ENCODE data around the gene NAGLU. TPM values are rescaled to one million over a fixed set of nuclear protein-coding genes. Genes with fewer than 3 reads are reported as not detected.
A peak's percentile ranks its signal among the peaks of the same experiment; 100 is the strongest.
"Not testable (repeated sequence)": the region's sequence is repeated elsewhere in the genome, so short reads cannot be mapped to it uniquely, and the experiment has no call there.

NAGLU gene
- total RNA-seq, 1 donor from 2014 or later, result 31.9 TPM

DNA sequence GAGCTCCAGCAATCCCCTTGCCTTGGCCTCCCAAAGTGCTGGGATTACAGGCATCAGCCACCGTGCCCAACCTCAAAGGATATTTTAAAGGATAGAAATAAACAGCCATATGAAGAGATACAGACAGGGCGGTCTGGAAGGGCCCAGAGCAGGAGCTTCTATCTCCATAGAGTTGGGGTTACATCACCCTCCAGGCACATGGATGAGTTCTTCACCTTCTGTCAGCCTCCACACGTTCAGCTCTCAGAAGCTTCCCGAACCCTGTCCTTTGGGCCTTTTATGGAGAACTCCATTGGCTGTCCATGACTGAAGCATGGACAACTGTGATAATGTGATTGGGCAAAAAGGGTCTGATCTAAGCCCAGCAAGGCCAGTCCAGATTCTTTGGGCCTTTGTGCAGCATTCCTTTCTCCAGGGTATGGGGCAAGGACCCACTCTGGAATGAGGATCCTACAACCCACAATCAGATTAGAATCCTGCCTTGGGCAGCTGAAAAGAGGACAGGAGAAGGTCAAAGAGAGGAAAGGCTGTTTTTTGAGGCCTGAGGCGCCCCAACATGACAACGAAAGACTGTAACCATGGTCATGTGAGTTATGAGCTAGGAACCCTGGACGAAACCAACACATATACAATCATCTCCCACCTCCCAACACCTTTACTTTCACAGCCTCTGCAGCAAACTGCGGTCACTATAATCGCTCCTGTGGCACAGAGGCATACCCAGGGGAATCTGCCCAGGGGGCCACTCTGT lies 9.9 kb downstream of the NAGLU start:
- not testable (repeated sequence) for DNase-seq

DNA sequence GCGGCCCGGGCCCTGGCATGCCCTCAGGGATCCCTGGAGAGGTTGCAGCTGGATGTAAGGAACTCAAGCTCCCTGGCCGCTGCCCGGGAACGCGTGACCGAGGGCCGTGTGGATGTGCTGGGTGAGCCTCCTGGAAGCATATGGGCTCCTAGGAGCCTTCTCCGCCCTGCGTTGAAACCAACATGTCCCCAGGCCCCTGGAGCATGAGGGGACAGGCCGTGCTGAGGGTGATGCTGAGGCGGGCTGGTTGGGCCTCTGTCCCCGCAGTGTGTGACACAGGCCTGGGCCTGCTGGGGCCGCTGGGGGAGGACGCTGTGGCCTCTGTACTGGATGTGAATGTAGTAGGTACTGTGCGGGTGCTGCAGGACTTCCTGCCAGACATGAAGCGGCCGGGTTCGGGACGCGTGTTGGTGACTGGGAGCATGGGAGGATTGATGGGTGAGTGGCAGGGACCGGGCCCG lies 11.0 kb downstream of the NAGLU start:
- DNase-seq, result no peak

DNA sequence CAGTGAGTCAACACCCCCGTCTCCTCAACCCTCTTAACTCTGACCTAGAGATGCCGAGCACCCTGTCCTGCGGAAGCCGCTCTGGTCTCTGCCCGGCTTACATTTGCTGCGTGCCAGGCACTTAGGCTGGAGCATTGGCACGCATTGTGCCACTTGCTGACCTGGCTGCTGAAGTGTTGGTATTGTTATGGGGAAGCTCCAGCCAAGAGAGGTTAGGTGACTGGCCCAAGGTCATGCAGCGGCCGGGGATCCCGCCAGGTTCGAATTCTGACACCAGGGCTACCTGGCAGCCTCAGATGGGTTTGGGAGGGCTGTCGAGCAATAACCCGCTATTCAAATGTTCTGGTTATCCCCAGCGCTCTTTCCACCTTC lies 11.6 kb downstream of the NAGLU start:
- no peak for DNase-seq

DNA sequence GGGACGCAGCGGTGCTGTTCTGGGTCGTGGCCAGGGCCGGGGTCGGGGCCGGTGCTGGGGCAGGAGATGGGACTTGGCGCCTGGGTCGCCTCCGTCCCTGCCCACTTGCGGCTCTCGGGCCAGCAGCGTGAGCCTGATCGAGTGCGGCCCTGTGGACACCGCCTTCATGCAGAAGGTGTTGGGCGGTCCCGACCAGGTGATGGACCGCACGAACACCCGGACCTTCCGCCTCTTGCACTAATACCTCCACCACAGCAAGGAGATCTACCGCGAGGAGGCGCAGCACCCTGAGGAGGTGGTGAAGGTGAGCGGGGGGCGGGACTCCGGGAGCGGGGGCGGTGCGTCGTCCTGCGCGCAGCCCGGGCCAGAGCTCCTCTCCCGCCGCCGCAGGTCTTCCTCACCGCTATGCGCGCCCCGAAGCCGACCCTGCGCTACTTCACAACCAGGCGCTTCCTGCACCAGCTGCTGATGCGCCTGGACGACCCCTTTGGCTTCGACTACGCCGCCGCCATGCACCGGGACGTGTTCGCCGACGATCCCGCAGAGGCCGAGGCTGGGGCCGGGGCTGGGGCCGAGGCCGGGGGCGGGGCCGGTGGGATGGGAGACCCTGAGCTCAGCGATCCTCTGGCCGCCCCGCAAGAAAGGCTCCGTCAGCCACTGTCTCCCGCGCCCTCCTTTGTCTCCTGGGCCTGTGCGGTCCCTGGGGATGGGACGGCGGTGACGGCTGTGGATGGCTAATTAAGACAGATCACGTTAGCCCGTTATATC lies 12.2 kb downstream of the NAGLU start:
- DNase-seq, result peak; percentile 75

DNA sequence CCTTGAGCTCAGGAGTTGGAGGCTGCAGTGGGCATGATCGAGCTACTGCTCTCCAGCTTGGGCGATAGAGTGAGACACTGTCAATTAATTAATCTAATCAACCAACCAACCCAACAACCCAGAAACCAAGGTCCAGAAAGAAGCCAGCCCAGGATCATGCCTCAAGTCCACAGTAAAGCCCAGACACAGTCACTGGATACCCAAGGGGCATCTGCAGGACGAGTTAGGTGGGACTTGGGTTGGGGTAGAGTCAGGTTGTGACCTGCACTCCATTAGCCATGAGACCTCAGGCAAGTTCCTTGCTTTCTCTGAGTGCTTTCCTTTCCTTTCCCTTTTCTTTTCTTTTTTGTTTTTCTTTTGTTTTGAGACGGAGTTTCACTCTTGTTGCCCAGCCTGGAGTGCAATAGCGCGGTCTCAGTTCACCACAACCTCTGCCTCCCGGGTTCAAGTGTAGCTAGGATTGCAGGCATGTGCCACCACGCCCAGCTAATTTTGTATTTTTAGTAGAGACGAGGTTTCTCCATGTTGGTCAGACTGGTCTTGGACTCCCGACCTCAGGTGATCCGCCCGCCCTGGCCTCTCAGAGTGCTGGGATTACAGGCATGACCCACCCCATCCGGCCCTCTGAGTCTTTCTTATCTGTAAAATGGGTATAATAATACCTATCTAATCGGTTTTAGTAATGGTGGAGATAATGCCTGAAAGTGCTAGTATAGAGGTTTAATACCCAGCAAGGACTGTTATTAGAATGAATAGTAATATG lies 13.1 kb downstream of the NAGLU start:
- no peak for DNase-seq

DNA sequence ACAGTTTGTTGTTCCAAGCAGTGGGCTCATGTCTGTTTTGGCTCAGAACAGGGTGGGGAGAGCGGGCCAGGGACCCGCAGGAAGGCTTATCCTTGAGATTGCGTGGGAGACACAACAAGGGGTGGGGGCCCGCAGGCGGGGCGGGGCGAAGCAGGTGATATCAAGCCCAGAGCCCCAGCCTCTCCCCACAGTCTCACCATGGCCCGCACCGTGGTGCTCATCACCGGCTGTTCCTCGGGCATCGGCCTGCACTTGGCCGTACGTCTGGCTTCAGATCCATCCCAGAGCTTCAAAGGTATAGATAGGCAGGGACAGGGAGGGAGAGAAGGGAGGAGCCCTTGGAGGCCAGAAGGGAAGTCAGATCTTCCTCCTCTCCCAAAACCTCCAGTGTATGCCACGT lies 16.7 kb downstream of the NAGLU start, which contains the start of gene HSD17B1:
TSS of gene HSD17B1 (plus strand) at position 188 of the 400 bp plus-strand sequence. CDS start at position 199, 11 bp downstream.
- not testable (repeated sequence) for DNase-seq

DNA sequence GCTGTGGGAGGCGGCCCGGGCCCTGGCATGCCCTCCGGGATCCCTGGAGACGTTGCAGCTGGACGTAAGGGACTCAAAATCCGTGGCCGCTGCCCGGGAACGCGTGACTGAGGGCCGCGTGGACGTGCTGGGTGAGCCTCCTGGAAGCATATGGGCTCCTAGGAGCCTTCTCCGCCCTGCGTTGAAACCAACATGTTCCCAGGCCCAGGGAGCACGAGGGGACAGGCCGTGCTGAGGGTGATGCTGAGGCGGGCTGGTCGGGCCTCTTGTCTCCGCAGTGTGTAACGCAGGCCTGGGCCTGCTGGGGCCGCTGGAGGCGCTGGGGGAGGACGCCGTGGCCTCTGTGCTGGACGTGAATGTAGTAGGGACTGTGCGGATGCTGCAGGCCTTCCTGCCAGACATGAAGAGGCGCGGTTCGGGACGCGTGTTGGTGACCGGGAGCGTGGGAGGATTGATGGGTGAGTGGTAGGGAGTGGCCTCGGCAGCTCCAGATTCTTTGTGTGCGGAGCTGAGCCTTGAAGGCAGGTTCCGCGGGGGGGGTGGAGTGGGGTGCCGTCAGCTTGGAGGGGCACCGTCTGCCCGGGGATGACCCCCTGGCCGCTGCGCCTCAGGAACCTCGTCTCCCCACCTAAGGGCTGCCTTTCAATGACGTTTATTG lies 17.2 kb downstream of the NAGLU start:
- no peak for DNase-seq

DNA sequence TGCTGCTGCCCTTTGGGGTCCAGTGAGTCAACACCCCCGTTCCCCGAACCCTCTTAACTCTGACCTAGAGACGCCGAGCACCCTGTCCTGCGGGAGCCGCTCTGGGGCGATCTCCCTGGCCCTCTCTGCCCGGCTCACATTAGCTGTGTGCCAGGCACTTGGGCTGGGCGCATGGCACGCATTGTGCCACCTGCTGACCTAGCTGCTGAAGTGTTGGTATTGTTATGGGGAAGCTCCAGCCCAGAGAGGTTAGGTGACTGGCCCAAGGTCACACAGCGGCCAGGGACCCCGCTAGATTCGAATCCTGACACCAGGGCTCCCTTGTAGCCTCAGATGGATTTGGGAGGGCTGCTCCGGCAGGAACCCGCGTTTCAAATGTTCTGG lies 17.8 kb downstream of the NAGLU start:
- no peak for DNase-seq

DNA sequence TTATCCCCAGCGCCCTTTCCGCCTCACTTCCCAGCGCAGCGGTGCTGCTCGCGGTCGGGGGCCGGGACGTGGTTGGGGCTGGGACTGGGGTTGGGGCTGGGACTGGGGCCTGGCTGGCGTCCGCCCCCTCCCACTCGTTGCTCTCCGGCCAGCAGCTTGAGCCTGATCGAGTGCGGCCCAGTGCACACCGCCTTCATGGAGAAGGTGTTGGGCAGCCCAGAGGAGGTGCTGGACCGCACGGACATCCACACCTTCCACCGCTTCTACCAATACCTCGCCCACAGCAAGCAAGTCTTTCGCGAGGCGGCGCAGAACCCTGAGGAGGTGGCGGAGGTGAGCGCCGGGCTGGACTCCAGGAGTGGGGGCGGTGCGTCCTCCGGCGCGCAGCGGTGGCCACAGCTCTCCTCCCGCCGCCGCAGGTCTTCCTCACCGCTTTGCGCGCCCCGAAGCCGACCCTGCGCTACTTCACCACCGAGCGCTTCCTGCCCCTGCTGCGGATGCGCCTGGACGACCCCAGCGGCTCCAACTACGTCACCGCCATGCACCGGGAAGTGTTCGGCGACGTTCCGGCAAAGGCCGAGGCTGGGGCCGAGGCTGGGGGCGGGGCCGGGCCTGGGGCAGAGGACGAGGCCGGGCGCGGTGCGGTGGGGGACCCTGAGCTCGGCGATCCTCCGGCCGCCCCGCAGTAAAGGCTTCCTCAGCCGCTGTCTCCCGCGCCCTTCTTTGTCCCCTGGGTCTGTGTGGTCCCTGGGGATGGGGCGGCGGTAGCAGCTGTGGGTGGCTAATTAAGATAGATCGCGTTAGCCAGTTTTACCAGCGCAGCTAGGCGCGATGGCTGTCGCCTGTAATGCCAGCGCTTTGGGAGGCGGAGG lies 18.4 kb downstream of the NAGLU start:
- peak; percentile 94 for DNase-seq

DNA sequence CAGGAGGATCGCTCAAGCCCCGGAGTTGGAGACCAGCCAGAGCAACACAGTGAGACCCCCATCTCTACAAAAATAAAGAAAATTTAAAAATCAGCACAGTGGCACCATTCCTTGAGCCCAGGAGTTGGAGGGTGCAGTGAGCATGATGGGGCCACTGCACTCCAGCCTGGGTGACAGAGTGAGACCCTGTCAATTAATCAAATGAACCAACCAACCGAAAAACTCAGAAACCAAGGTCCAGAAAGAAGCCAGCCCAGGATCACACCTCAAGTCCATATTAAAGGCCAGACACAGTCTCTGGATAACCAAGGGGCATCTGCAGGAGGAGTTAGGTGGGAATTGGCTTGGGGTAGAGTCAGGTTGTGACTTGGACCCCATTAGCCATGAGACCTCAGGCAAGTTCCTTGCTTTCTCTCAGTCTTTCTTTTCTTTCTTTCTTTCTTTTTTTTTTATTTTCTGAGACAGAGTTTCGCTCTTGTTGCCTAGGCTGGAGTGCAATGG lies 19.1 kb downstream of the NAGLU start:
- DNase-seq, result no peak

DNA sequence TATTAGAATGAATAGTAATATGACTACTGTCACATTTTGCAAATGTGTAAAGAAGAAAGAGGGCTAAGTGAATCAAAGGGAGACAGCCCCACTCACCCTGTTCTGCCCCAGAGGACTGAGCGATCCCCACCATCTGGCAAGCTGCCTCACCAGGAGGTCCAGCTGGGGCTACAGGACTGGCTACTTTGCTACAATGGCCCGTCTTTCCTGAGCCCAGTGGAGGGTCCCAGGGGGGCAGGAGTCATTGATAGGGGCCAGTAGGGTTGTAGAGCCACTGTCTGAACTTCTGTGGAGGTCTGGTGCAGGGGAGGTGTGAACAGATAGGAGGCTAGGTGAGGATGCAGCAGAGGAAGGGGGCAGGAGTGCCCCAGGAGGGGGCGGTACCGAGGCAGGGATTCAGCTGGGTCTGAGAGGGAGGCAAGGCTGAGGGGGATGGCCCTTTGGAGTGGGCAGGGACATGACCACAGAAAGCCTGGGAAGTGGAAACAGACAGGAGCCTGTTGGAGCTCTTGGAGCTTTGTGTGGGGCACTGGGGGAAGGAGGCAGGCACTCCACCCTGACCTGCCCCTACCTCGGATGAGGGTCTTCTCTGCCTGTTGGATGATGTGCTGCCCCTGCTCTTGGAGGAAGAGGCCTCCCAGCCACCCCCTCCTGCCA lies 20.0 kb downstream of the NAGLU start:
- DNase-seq, result not testable (repeated sequence)

DNA sequence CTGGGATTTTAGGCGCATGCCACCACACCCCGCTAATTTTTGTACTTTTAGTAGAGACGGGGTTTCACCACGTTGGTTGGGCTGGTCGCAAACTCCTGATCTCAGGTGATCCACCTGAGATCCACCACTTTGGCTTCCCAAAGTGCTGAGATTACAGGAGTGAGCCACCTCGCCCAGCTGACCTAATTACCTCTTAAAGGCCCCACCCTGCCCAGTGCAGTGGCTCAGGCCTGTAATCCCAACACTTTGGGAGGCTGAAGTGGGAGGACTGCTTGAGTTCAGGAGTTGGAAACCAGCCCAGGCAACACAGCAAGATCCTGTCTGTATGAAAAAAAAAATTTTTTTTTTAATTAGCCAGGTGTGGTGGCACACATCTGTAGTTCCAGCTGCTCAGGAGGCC lies 23.0 kb downstream of the NAGLU start:
- no peak for DNase-seq

DNA sequence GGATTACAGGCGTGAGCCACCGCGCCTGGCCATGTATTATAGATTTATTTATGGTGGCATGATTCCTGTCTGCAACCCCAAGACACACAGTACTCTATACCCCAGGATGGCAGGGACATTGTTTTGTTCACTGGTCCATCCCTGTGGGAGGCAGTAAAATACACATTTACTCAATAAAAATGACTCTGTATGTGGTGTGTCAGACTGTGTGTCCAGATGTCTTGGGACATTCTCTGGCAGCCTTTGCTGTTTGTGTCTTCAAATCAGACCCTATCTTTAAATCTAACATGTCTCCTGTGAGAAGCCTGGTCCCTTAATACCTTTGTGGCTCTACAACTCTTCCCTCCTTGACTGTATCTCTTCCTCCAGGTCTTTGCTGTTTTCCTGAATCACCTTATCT lies 24.2 kb downstream of the NAGLU start:
- no peak for DNase-seq

DNA sequence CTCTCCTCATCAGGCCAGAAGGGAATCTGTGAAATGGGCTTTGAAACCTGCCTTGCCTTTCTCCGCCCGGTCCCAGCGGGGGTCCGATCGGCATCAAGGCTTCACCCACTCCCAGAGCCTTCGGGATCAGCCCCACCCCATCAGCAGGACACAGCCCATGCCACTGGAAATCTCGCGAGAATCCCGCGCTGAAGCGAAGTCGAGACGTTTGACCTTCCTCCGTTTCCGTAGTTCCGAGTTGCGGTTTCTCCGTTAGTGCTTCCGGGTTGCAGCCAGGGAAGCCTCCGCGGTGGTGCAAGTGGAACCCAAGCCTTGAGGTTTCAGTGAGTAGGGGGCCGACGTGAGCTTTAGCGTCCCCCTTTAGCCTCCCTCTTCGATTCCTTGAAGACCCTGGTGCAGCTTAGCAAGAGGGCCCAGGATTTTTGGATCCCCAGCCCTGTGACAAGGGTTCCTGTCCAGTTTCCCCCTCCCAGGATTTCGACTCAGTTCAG lies 25.9 kb downstream of the NAGLU start, which contains the start of gene COASY:
TSS of gene COASY (plus strand) at position 252 of the 491 bp plus-strand sequence. CDS start 475 bp downstream, outside the sequence.
- peak; percentile 99 for DNase-seq

DNA sequence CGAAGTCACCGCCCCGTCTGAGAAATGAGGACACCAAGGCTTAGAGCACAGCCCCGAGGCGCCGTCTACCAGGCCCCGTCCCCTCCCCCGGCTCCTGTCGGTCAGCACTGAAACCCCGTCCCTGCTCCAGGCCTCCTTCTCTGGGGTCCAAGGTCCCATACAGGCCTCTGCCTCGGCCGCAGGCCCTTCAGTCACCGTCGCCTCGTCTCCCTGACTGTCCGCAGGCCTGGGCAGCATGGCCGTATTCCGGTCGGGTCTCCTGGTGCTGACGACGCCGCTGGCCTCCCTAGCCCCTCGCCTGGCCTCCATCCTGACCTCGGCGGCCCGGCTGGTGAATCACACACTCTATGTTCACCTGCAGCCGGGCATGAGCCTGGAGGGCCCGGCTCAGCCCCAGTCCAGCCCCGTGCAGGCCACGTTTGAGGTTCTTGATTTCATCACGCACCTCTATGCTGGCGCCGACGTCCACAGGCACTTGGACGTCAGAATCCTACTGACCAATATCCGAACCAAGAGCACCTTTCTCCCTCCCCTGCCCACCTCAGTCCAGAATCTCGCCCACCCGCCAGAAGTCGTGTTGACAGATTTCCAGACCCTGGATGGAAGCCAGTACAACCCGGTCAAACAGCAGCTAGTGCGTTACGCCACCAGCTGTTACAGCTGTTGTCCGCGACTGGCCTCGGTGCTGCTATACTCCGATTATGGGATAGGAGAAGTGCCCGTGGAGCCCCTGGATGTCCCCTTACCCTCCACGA lies 26.5 kb downstream of the NAGLU start:
- no peak for DNase-seq

DNA sequence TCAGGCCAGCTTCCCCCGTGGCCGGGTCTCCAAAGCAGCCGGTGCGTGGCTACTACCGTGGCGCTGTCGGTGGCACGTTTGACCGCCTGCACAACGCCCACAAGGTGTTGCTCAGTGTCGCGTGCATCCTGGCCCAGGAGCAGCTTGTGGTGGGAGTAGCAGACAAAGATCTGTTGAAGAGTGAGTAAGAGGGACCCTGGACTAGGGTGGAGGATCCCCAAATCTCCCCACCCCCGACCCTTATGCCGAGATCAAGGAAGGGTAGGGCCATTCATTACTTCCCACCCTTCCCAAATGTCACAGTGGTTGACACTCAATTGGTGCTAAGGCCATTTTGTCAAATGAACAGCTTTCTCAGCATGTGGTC lies 27.1 kb downstream of the NAGLU start:
- DNase-seq, result no peak

DNA sequence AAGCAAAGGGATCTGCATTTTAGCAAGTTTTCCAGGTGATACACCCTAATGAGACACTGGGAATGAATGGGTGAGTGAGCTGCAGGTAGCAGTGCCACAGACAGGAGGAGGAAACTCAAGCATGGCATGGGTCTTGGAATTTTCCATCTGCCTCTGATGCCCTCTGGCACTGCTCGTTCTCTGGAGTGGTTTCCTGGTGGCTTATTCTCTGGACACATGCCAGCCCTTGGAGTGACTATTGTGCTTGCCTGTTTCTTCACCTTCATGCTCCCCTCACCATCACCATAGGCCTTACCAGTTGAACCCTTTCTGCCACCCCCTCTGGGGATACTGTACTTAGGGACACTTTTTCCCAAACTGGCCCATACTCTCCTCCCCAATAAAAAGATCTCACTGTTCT lies 27.5 kb downstream of the NAGLU start:
- DNase-seq, result no peak

DNA sequence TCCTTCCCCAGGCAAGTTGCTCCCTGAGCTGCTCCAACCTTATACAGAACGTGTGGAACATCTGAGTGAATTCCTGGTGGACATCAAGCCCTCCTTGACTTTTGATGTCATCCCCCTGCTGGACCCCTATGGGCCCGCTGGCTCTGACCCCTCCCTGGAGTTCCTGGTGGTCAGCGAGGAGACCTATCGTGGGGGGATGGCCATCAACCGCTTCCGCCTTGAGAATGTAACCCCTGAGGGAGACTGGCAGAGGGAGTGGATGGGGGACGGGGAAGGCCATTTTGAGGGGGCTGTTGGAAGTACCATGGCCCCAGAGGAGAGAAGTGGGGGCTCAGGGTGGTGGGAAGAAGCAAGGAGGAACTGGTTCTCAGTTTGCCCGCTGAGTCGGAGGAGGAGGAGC lies 27.9 kb downstream of the NAGLU start:
- no peak for DNase-seq

DNA sequence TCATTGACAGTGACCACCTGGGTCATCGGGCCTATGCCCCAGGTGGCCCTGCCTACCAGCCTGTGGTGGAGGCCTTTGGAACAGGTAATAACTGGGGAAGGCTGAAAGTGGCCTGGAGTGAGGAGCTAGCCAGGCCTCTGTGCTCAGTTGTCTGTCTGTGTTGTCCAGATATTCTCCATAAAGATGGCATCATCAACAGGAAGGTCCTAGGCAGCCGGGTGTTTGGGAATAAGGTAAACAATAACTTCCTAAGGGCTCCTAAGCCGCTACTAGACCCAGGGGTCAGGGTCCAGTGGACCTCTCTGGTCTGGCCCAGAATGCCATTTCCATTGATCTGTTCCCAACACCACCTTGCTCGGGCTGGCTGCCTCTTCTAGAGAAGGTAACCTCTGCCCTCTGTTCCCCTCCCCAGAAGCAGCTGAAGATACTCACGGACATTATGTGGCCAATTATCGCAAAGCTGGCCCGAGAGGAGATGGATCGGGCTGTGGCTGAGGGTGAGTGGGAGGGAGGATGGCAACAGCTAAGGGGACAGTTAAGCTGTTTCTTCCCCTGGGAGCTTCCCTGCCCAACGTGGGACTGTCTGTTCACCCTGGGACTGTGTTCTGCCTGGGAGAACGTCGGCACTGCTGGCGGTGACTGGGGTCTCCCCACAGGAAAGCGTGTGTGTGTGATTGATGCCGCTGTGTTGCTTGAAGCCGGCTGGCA lies 28.9 kb downstream of the NAGLU start:
- DNase-seq, result no peak

Measured in tongue (tissue), 2 donors.